ENCODE measurements around the gene TMEM59L. TPM values are rescaled to one million over a fixed set of nuclear protein-coding genes. Genes with fewer than 3 reads are reported as not detected.
"Not testable (repeated sequence)": the region's sequence is repeated elsewhere in the genome, so short reads cannot be mapped to it uniquely, and the experiment has no call there.

The TMEM59L gene
- total RNA-seq, 1 donor from 2014 or later, result not detected

GRCh38 chr19:18600692-18601397 lies 11.8 kb upstream of the TMEM59L start:
- H3K4me3 Mint-ChIP-seq, result not testable (repeated sequence)

GRCh38 chr19:18601875-18602274 lies 10.8 kb upstream of the TMEM59L start:
- intact Hi-C loops (cut with micrococcal nuclease), result no loop called here
- Mint-ChIP-seq H3K9me3 (no peaks in the 10 kb centered on the region), H3K36me3 (ENCODE audit: low read depth) (no peaks in the 10 kb centered on the region), H3K4me1 (peaks cover 2% of the 10 kb centered on the region), H3K27ac (no peak overlapping the region), H3K27me3 (peaks cover 38% of the 10 kb centered on the region), H3K4me3 (no peak overlapping the region)
- no peak for DNase-seq

More at GRCh38 chr19:18600692-18601397, 11.8 kb upstream of the TMEM59L start:
- DNase-seq; H3K36me3 Mint-ChIP-seq (ENCODE audit: low read depth); H3K27ac Mint-ChIP-seq; H3K4me1 Mint-ChIP-seq; intact Hi-C loops (cut with micrococcal nuclease); H3K9me3 Mint-ChIP-seq: not testable (repeated sequence)
- peaks cover 43% of the 10 kb centered on the region for H3K27me3 Mint-ChIP-seq

GRCh38 chr19:18603255-18603957 lies 9.3 kb upstream of the TMEM59L start:
- DNase-seq, result no peak
- intact Hi-C loops (cut with micrococcal nuclease), result no loop called here
- H3K4me1 Mint-ChIP-seq, result peaks cover 2% of the 10 kb centered on the region

GRCh38 chr19:18603958-18604819 lies 8.5 kb upstream of the TMEM59L start:
- Mint-ChIP-seq H3K36me3 (ENCODE audit: low read depth) (no peaks in the 10 kb centered on the region), H3K27ac (no peak overlapping the region), H3K27me3 (peaks cover 58% of the 10 kb centered on the region), H3K9me3 (no peaks in the 10 kb centered on the region), H3K4me3 (no peak overlapping the region), H3K4me1 (peaks cover 2% of the 10 kb centered on the region)
- intact Hi-C loops (cut with micrococcal nuclease), result no loop called here
- DNase-seq, result no peak

More at GRCh38 chr19:18603255-18603957, 9.3 kb upstream of the TMEM59L start:
- Mint-ChIP-seq H3K9me3 (no peaks in the 10 kb centered on the region), H3K27ac (no peak overlapping the region), H3K4me3 (no peak overlapping the region), H3K36me3 (ENCODE audit: low read depth) (no peaks in the 10 kb centered on the region), H3K27me3 (peaks cover 50% of the 10 kb centered on the region)

- H3K4me1 Mint-ChIP-seq, result peaks cover 2% of the 10 kb centered on the region
- DNase-seq, result no peak
- H3K36me3 Mint-ChIP-seq (ENCODE audit: low read depth), result no peaks in the 10 kb centered on the region
- H3K4me3 Mint-ChIP-seq, result no peak overlapping the region
- intact Hi-C loops (cut with micrococcal nuclease), result no loop called here
- H3K9me3 Mint-ChIP-seq, result no peaks in the 10 kb centered on the region
- H3K27me3 Mint-ChIP-seq, result peaks cover 64% of the 10 kb centered on the region
- no peak overlapping the region for H3K27ac Mint-ChIP-seq
Observed at GRCh38 chr19:18604820-18605159, 7.9 kb upstream of the TMEM59L start.

GRCh38 chr19:18605196-18605545 lies 7.5 kb upstream of the TMEM59L start:
- no peak overlapping the region for H3K27ac Mint-ChIP-seq
- DNase-seq, result no peak
- H3K4me3 Mint-ChIP-seq, result no peak overlapping the region
- intact Hi-C loops (cut with micrococcal nuclease), result no loop called here
- peaks cover 2% of the 10 kb centered on the region for H3K4me1 Mint-ChIP-seq
- no peaks in the 10 kb centered on the region for H3K36me3 Mint-ChIP-seq (ENCODE audit: low read depth)
- H3K9me3 Mint-ChIP-seq, result no peaks in the 10 kb centered on the region
- peaks cover 66% of the 10 kb centered on the region for H3K27me3 Mint-ChIP-seq

- intact Hi-C loops (cut with micrococcal nuclease), result no loop called here
- no peaks in the 10 kb centered on the region for H3K9me3 Mint-ChIP-seq
- DNase-seq, result no peak
- no peak overlapping the region for H3K4me3 Mint-ChIP-seq
- H3K27ac Mint-ChIP-seq, result no peak overlapping the region
- no peaks in the 10 kb centered on the region for H3K36me3 Mint-ChIP-seq (ENCODE audit: low read depth)
- peaks cover 2% of the 10 kb centered on the region for H3K4me1 Mint-ChIP-seq
- H3K27me3 Mint-ChIP-seq, result peaks cover 70% of the 10 kb centered on the region
Observed at GRCh38 chr19:18605546-18606280, 7.0 kb upstream of the TMEM59L start.

GRCh38 chr19:18606281-18607225 lies 6.1 kb upstream of the TMEM59L start, which contains the start of gene CRLF1:
TSS of gene CRLF1 (minus strand) at chr19:18606799. CDS start at chr19:18606656, 143 bp downstream.
- no peak for DNase-seq
- Mint-ChIP-seq H3K27ac (no peak within 1 kb of the TSS), H3K4me3 (no peak within 1 kb of the TSS), H3K27me3 (peaks cover 74% of the 10 kb centered on the region), H3K9me3 (no peaks in the 10 kb centered on the region), H3K36me3 (ENCODE audit: low read depth) (no peaks in the 10 kb centered on the region), H3K4me1 (peaks cover 6% of the 10 kb centered on the region)
- intact Hi-C loops (cut with micrococcal nuclease), result no loop called here

GRCh38 chr19:18607226-18608101 lies 5.2 kb upstream of the TMEM59L start:
- intact Hi-C loops (cut with micrococcal nuclease), result no loop called here
- H3K9me3 Mint-ChIP-seq, result no peaks in the 10 kb centered on the region

GRCh38 chr19:18608102-18608804 lies 4.4 kb upstream of the TMEM59L start:
- Mint-ChIP-seq H3K27ac (no peak overlapping the region), H3K4me3 (no peak overlapping the region), H3K36me3 (ENCODE audit: low read depth) (peaks cover 1% of the 10 kb centered on the region), H3K27me3 (peaks cover 69% of the 10 kb centered on the region), H3K9me3 (no peaks in the 10 kb centered on the region), H3K4me1 (peaks cover 10% of the 10 kb centered on the region)
- intact Hi-C loops (cut with micrococcal nuclease), result no loop called here
- no peak for DNase-seq

More at GRCh38 chr19:18607226-18608101, 5.2 kb upstream of the TMEM59L start:
- no peak for DNase-seq
- Mint-ChIP-seq H3K27me3 (peaks cover 73% of the 10 kb centered on the region), H3K27ac (no peak overlapping the region), H3K36me3 (ENCODE audit: low read depth) (peaks cover 1% of the 10 kb centered on the region), H3K4me1 (peaks cover 11% of the 10 kb centered on the region), H3K4me3 (no peak overlapping the region)

GRCh38 chr19:18608805-18609716 lies 3.6 kb upstream of the TMEM59L start:
- Mint-ChIP-seq H3K4me1 (peaks cover 9% of the 10 kb centered on the region), H3K27ac (no peak overlapping the region), H3K4me3 (no peak overlapping the region), H3K36me3 (ENCODE audit: low read depth) (peaks cover 1% of the 10 kb centered on the region), H3K27me3 (peaks cover 73% of the 10 kb centered on the region), H3K9me3 (no peaks in the 10 kb centered on the region)
- intact Hi-C loops (cut with micrococcal nuclease), result no loop called here
- peak; percentile 55 for DNase-seq
